GM21360 (cell line): Measurements from ENCODE around the gene BLACAT1.
"Not testable (repeated sequence)": the region's sequence is repeated elsewhere in the genome, so short reads cannot be mapped to it uniquely, and the experiment has no call there.

Experiments used
- ATAC-seq: cut with Tn5 transposase; IDR thresholded peaks from one replicate; pipeline ENCODE4 v1.9.1; 2021; ENCODE audit warnings: mild to moderate bottlenecking, moderate library complexity; ENCODE audit not compliant: unreplicated experiment

The BLACAT1 gene

GRCh38 chr1:205484985-205485967 is 29.4 kb upstream of the BLACAT1 start:
- ATAC-seq, result no peak

GRCh38 chr1:205483372-205483771 is 27.5 kb upstream of the BLACAT1 start:
- ATAC-seq, result no peak

GRCh38 chr1:205482587-205482986 is 26.7 kb upstream of the BLACAT1 start:
- ATAC-seq, result not testable (repeated sequence)

DNA sequence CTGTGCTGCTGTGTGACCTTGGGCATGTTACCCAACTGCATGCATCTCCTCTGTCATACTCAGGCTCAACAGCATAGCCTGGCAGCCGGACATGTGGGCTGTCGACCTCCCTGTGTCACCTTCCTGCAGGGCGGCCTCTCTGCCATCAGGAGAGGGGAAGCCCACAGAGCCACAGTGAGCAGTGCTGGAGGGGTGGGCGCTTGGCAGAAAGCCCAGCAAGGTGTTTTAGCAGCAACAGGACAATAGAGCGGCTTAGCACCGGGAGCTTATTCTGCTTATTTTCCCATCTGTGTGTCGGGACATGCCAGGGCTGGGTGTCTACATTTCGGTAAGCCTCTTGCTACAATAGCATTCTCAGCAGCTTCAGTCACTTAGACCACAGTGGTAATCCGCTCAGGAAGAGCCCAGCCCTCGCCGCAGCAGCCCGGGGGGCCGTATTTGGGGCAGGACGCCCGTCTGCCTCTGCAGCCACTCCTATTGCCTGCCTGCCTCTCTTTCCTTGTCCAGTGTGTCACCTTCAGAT is 25.8 kb upstream of the BLACAT1 start:
- no peak for ATAC-seq

GRCh38 chr1:205481218-205481617 is 25.4 kb upstream of the BLACAT1 start:
- ATAC-seq, result no peak

GRCh38 chr1:205480349-205480985 is 24.6 kb upstream of the BLACAT1 start:
- no peak for ATAC-seq

GRCh38 chr1:205478985-205479384 is 23.1 kb upstream of the BLACAT1 start:
- not testable (repeated sequence) for ATAC-seq

GRCh38 chr1:205477759-205478247 is 22.0 kb upstream of the BLACAT1 start:
- no peak for ATAC-seq

GRCh38 chr1:205477121-205477758 is 21.4 kb upstream of the BLACAT1 start:
- no peak for ATAC-seq

GRCh38 chr1:205476648-205477047 is 20.8 kb upstream of the BLACAT1 start:
- ATAC-seq, result no peak

GRCh38 chr1:205475855-205476254 is 20.0 kb upstream of the BLACAT1 start:
- no peak for ATAC-seq

- ATAC-seq, result no peak
Measured at GRCh38 chr1:205474571-205474970, 18.7 kb upstream of the BLACAT1 start.

GRCh38 chr1:205473966-205474365 is 18.1 kb upstream of the BLACAT1 start:
- ATAC-seq, result no peak

DNA sequence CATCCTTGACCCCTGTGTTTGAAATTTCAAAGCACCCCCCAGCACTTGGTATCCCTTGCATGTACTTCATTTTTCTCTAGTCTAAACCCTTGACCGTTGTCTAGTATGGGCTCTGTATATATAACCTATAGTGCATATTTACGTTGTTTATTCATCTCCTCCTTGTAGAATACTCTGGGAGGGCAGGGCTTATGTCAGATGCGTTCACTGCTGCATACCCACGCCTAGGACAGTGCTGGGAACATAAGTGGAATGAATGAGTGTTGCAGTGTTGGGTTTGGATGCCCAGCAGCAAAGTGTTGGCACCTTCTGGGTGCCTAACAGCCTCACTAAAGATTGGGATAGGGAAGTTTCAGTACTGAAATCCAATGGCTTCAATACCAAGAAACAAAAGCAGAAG is 17.6 kb upstream of the BLACAT1 start:
- no peak for ATAC-seq

DNA sequence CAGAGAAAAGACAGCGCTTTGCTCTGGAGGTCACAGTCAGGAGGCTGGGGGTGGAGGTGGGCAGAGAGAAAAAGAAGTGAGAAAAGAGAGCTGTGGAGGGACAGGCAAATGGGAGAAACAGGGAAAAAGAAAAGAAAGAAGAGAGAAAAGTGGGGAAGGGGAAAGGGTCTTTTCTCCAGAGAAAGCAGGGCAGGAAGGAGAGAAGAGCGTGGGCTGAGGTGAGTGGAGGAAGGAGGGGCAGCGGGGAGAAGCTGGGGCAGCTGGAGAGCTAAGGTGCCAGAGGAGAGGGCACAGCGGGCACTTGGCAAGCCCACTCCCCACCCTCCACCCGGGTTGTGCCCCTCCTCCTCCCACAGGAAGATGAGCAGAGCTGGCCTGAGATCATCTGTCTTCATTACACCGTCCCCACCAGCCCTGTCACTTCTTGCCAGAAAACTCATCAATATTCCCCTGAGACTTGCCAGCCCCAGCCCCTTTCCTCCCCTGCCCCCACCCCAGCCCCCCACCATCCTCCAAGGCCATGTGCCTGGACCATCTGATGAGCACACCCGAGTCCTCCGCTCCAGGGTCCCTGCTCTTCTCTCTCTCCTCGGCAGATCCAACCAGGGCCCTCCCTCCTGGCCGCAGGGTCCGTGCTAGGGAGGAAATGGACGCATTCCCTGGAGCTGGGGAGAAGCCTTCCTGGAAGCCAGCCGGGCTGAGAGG is 17.0 kb upstream of the BLACAT1 start:
- no peak for ATAC-seq

GRCh38 chr1:205470131-205470530 is 14.3 kb upstream of the BLACAT1 start:
- ATAC-seq, result no peak

- no peak for ATAC-seq
Measured at GRCh38 chr1:205466595-205467220, 10.9 kb upstream of the BLACAT1 start.

DNA sequence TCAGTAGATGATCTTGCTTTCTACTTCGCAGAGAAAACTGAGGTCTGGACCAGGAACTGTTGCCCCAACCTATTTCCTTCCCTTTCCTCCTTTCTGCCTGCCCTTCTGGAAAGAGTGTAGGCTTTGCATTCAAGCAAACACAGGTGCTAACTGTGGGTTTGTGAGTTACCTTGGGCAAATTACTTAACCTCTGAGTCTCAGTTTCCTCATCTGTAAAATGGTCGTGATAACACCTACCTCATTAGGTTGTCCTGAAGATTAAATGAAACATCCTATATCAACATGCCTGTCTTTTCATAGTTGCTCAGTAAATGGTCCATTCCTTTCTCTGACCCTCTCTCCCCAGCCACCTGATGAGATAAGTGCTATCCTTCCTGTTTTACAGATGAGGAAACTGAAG is 9.5 kb upstream of the BLACAT1 start:
- no peak for ATAC-seq

GRCh38 chr1:205458777-205459566 is 3.1 kb upstream of the BLACAT1 start:
- ATAC-seq, result no peak
